Skeletal muscle cell (primary cell): ENCODE measurements around the gene FAM53A.
A peak's percentile ranks its signal among the peaks of the same experiment; 100 is the strongest.

Experiments
- DNase-seq: peaks from one replicate; pipeline ENCODE4 v3.0.0-alpha.2; 2010; ENCODE audit warnings: low read depth
- H3K4me3 ChIP-seq: 2 replicates; pipeline ENCODE4 v1.5.1; 2011; ENCODE audit warnings: low read depth, mild to moderate bottlenecking, control low read depth, low read length, moderate library complexity

Gene FAM53A, protein sequence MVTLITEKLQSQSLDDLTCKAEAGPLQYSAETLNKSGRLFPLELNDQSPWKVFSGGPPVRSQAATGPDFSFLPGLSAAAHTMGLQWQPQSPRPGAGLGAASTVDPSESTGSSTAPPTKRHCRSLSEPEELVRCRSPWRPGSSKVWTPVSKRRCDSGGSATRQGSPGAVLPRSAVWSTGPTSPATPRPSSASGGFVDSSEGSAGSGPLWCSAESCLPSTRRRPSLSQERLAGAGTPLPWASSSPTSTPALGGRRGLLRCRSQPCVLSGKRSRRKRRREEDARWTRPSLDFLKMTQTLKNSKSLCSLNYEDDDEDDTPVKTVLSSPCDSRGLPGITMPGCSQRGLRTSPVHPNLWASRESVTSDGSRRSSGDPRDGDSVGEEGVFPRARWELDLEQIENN

DNA sequence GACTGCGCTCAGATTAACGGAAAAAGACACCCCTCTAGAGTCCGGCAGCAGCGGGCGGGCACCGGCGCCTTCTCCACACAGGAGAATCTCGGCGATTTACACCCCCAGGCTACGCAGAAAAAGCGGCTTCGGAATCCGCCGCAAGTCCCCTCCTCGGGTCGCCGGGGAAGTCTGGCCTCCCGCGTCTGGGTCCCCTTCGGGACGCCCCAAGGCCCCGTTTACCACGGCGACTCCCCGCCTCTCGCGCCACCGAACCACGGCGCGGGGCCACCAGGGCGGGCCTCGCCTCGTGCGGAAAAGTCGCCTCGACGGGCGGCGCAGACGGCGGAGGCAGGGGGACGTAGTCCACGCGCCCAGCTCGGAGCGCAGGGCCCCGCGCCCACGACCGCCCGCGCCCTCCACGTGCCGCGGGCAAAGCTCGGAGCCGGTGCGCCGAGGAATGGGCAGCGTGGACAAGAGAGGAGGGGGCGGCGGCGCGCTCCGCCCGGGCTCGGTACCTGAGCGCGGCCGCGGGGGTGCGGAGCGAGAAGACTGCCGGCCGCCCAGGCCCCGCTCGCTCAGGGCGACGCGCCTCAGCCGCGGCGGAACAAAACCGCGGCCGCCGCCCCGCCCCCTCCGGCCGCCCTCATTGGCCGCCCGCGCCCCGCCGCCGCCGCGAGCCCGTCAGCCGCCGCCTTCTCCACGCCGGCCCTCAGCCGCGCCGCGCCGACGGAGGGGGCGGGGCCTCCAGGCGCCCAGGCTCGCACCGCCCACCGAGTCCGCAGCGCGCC is at the start of gene FAM53A:
FAM53A (minus strand) TSS at position 578 of the 770 bp plus-strand sequence. CDS start 15,572 bp downstream, outside the sequence.
- peak within 1 kb of the TSS; percentile 61 for H3K4me3 ChIP-seq

DNA sequence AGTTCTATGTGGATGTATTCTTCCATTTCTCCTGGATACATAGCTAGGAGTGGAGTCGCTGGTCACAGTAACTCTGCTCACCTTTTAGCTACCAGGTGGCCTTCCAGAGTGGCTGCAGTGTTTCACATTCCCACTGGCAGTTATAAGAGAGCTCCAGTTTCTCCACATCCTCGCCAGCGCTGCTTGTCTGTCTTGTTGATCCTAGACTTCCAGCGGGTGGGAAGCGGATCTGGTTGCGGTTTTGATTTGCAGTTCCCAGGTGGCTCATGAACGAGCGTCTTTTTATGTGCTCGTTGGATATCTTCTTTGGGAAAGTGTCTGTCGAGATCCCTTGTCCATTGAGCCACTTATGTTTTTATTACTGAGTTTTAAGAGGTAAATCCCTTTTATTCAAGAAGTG is 48.8 kb upstream of the FAM53A start:
- H3K4me3 ChIP-seq: no peak overlapping the region
- no peak for DNase-seq

More for the DNA sequence above, at the start of gene FAM53A:
- peak; percentile 31 for DNase-seq

DNA sequence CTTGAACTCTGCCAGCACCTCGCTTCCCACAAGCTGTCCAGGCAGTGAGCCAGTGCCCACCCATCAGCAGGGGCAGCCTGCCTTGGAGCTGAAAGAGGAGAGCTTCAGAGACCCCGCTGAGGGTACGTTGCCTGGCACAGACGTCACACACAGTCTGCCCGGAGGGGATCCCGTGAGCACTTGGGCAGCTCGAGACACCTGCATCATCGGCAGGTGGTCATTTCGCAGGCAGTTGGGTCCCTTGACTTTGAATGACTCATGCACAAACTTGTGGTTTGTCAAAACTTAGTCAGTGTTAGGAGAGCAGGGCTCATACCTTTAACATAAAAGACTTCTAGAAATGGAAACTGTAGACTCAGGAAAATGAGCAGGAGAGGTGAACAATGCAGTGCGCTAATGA is 47.1 kb upstream of the FAM53A start:
- no peak overlapping the region for H3K4me3 ChIP-seq
- no peak for DNase-seq

DNA sequence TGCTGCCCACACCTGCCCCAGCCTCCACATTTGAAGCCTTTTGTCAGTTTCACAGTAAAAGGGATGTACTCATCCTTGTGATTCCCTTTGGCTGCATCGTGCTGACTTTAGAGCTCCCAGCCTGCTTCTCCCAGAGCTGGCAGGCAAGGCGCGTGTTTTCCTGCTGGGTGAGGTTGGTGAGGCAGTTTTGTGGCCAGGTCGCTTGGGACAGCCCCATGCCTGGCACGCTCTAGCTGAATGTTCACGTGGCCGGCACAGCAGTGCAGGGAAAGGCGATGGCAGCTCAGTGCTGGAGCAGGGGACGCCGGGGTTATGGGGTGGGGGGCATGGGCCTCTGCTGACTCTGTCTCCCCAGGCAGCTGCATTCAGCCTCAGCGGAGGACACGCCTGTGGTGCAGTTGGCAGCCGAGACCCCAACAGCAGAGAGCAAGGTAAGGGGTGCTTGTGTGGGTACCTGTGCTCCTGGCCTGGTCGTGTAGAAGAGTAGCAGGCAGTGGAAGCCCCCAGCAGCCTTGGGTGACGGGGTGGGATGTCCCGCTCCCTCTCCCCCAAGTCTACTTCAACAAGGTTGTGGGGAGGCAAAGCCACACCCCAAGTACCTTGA is 46.5 kb upstream of the FAM53A start:
- DNase-seq: no peak
- no peak overlapping the region for H3K4me3 ChIP-seq

DNA sequence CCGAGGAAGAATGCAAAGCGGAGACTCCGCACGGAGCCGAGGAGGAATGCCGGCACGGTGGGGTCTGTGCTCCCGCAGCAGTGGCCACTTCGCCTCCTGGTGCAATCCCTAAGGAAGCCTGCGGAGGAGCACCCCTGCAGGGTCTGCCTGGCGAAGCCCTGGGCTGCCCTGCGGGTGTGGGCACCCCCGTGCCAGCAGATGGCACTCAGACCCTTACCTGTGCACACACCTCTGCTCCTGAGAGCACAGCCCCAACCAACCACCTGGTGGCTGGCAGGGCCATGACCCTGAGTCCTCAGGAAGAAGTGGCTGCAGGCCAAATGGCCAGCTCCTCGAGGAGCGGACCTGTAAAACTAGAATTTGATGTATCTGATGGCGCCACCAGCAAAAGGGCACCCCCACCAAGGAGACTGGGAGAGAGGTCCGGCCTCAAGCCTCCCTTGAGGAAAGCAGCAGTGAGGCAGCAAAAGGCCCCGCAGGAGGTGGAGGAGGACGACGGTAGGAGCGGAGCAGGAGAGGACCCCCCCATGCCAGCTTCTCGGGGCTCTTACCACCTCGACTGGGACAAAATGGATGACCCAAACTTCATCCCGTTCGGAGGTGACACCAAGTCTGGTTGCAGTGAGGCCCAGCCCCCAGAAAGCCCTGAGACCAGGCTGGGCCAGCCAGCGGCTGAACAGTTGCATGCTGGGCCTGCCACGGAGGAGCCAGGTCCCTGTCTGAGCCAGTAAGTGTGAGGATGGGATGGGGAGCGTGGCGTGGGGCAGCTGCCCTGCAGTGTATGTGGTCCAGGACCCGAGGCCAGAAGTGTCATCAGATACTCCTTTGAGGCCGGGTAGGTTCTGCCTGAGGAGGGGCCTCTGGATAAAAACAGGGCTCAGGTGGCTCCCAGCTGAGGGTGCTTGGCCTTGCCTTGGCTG is 44.2 kb upstream of the FAM53A start:
- no peak for DNase-seq

DNA sequence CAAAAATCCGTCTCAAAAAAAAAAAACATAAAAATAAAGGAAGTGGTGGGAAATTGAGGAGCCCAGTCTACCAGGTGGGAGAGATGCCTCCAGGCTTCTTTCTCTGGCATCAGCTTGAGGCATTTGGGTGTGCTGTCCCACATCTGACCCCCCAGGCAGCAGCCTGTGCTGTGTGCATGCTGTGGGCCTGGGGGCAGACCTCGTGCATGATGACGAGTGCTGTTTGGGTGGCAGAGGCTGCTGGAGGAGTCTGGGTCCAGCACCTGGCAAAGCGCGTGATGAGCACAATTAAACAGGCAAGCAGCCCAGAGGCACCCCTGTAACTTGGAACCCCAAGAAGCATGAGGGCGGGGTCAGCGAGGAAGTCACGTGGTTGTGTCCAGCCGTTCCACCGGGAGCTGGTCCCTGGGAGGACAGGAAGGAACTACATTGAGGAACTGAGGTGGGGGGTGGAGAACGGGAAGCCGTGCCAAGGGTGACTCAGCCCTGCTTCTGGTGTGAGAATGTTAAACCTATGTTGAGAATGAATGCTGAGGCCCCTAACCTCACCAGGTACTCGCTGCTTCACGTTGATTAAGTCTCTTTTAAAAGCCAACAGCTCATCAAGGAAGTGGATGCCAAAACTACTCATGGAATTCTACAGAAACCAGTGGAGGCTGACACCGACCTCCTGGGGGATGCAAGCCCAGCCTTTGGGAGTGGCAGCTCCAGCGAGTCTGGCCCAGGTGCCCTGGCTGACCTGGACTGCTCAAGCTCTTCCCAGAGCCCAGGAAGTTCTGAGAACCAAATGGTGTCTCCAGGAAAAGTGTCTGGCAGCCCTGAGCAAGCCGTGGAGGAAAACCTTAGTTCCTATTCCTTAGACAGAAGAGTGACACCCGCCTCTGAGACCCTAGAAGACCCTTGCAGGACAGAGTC is 43.3 kb upstream of the FAM53A start:
- DNase-seq: peak; percentile 39
- H3K4me3 ChIP-seq: no peak overlapping the region

More for the DNA sequence above, 44.2 kb upstream of the FAM53A start:
- H3K4me3 ChIP-seq: no peak overlapping the region

DNA sequence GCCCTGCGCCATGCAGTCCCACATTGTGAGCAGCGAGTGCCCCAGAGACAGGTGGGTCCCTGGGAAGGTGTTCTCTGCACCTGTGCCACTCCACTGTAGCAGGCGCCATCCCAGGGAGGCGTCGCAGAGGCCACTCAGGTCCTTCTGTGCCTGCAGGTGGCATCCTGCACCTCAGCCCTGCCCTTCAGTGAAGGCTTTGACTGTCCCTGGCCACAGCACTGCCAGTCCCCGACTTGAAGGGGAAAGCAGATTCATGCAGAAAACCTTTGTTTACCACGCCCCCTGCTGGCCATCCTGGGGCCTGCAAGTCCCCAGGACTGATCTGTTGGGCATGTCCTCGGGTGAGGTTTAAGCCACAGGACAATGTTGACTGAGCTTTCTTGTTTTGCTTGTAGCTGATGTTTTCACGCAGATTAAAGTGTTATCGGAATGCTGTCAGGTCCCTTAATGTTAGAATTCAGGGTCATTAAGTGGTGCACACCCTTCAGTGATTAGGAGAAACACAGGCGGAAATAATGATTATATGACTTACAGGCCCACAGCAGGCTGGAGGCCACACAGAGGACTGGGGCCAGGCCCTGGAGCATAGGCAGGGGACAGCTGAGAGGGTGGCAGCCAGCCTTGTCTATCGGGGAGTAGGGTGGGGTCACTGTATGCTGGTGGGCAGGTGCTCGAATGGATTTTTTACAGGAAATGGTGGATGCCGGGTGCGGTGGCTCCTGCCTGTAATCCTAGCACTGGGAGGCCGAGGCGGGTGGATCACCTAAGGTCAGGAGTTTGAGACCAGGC is 42.2 kb upstream of the FAM53A start:
- DNase-seq: peak; percentile 27
- no peak overlapping the region for H3K4me3 ChIP-seq

DNA sequence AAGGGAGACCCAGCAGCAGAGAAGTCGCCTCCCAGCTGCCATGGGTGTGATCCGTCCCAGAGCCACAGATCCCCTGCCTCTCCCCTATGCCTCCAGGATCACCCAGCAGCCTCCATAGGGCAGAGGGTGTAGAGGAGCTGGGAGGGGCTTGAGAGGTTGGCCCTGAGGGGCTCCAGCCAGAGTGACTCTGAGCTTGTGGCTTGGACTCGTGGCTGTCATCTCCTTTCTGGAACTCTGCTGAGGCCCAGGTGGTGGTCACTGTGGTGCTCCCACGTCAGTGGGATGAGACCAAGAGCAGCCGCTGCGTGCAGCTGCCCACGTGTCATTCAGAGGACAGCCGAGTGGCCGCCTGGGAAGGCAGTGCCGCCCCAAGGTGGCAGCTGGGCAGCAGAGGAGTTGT is 41.4 kb upstream of the FAM53A start:
- H3K4me3 ChIP-seq: no peak overlapping the region

DNA sequence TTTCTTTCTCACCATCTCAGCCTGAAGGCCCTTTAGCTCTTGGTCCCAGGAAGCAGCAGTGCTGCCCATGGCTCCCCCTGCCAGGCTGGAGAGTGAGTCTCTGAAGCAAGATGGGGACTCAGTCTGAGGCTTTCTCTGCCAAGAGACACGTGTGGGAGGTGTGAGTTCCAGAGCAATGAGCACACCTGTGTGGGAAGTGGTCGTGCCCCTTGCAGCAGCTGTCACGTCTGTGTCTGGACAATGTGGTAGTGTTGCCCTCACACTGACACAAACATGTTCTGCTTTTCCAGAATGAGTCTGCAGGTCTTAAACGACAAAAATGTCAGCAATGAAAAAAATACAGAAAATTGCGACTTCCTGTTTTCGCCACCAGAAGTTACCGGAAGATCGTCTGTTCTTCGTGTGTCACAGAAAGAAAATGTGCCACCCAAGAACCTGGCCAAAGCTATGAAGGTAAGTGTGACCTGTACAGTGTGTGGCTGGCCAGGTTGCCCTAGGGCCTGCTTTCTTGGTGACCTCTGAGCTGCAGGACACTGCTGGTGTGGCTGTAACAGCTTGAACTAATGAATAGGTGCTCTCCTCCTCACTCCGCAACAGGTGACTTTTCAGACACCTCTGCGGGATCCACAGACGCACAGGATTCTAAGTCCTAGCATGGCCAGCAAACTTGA is 39.2 kb upstream of the FAM53A start:
- DNase-seq: no peak
- no peak overlapping the region for H3K4me3 ChIP-seq

More for the DNA sequence above, 41.4 kb upstream of the FAM53A start:
- DNase-seq: no peak

DNA sequence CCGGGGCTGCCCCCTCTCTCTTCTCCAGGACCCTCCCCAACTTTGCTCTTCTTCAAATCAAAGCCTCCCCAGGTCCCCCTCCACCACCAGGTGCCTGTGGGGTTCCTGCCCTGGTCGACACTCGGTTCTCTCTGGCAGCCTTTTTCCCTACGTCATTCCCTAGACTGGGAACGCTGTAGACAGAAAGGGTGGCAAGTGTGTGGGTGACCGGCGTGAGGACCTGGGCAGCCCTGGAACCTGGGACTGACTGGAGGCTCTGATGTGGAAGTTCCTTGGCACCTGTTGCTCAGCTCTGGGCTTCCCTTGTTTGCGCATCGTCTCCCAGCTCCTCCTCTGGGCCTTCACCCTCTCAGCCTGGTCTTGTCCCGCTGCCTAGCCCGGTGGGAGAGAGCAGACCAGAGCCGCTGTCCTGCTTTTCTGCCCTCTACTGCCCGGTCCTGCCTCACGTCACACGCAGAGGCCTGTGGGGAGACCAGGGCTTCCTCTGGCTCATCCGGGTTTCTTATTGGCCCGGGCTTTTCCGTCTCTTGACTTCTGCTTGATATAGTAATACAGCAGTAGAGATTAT is 38.5 kb upstream of the FAM53A start:
- DNase-seq: no peak
- peak overlapping the region; percentile 76 for H3K4me3 ChIP-seq

DNA sequence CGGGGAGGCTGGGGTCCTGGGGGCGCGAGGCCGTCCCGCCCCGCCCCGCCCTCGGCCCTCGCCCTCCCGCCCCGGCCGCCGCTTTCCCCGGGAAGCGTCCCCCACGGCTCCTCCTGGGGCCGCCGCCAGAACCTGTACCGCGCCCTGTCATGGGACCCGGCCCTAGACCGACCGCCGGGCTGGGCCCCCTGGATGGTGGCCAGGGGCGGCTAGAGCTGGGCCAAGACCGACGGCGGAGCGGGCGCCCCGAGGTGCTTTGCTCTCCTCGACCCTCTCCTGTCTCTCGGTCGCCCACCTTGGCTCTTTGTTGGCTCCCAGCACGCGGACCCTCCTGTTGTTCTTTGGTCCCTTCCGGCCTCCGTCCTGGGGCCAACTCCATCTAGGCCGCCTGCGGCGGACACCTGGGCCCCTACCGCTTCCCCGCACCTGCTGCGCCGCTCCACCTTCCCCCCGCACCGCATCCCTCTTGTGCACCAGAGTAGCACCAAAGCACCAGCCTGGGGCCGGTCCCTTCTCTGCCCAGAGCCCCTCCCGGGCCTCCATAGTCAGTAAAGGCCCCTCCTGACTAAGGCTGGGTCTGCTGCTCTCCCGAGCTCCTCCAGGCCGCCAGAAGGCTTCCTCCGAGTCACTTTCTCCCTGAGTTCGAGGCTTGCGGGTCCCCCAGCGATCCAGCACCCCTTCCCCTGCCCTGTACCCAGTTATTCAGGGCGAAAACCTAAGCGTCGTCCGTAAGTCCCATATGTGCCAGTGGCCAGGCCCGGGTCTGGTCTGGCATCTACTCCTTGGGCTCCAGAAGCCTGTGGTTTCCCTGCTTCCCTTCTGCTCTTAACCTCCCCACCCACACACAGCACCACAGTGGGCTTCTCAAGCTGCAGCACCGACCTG is 37.8 kb upstream of the FAM53A start:
- peak overlapping the region; percentile 76 for H3K4me3 ChIP-seq
- no peak for DNase-seq

DNA sequence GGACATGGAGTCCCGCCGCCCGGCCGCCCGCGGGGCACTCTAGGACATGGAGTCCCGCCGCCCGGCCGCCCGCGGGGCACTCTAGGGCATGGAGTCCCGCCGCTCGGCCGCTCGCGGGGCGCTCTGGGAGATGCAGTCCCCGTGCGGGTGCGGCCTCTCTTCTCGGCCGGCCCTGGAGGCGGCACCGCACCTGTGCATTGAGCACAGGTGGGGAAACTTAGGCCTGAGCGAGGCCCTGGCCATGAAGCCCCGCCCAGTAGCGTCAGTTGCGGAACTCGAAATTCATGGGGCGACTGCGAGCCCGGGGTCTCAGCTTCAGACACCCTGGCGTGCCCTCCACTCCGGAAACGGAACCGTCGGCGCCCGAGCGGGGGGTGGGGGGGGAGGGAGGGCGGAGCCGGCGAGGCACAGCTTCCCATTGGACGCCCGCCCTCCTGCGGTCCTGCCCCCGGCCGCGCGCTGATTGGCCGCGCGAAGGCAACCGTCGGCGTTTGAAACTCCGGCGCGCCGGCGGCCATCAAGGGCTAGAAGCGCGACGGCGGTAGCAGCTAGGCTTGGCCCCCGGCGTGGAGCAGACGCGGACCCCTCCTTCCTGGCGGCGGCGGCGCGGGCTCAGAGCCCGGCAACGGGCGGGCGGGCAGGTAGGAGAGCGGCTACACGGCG is 37.0 kb upstream of the FAM53A start, which contains the start of the genes TACC3 and TMEM129:
TACC3 (plus strand) TSS at position 519 of the 663 bp plus-strand sequence. CDS start 1,901 bp downstream, outside the sequence.
TMEM129 (minus strand) TSS at position 321 of the 663 bp plus-strand sequence. CDS start 486 bp downstream, outside the sequence.
- peak; percentile 76 for DNase-seq
- H3K4me3 ChIP-seq: peak within 1 kb of the TSS; percentile 76

DNA sequence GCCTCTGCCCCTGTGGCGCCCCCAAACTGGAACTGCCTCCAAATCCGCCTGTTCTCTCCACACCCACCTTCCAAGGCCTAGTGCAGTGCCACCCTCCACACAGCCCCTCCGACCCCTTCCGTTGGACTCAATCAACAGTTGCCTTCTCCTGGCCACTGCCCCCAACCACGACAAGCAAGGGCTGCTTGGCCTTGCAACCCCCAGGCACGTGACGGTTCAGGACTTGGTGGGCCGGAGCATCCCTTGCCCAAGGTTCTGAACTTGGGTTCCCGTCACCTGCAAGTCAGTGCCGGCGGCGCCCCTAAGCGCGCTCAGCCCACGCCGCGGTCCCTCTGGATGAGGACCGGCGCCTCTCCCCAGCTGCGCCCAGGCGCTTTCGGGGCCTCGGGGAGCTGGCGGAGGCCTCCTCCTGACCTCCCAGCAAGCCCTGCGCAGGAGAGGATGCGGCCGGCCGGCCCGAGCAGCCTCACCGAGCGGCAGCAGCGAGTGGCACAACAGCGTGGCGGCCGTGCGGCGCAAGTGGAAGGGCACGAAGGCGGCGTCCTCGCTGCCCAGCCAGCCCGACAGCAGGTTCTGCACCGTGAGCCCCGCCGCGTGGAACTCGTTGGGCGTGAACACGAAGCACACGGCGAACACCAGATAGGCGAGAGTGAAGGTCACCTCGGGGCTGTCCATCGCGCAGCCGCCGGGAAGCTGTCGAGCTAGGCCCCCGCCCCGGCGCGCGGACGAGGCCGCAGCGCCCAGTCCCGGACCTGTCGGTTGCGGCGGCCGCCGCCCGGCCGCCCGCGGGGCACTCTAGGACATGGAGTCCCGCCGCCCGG is 36.3 kb upstream of the FAM53A start:
- DNase-seq: no peak
- peak overlapping the region; percentile 76 for H3K4me3 ChIP-seq
